Loucy (cell line): ENCODE measurements around the gene STH.
A peak's percentile ranks its signal among the peaks of the same experiment; 100 is the strongest.

ENCODE experiments used
- EZH2phosphoT487 ChIP-seq: fragments of 200-600 bp; IDR thresholded peaks from 2 replicates; pipeline ENCODE4 v1.6.1; 2018; ENCODE audit warnings: antibody characterized with exemption, mild to moderate bottlenecking, moderate library complexity, borderline replicate concordance
- TF ChIP-seq, protein P1 (sequence below): fragments of 200-600 bp; sonication (generic); conservative IDR thresholded peaks from 2 replicates; pipeline ENCODE4 v1.5.1; 2014; ENCODE audit warnings: mild to moderate bottlenecking, antibody characterized with exemption, low read length

DNA sequence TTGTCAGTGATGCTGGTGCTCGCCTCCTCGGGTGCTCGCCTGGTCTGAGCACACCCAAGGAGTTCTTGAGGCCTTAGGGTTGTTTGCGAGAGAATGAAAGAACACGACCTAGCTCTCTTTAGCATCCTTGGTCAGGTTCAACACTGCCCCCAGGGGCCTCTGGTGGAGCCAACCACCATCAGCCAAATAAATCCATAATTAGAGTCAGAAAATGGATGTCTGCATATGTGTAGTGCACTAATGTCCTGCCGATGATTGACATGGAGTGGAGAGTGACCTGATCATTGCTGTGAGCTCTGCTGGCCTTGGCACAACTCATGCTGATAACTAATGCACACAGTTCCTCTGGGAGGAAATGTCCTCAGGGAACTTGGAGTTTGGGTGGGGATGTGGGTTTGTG lies 8.2 kb upstream of the STH start:
- TF ChIP-seq, protein P1, sequence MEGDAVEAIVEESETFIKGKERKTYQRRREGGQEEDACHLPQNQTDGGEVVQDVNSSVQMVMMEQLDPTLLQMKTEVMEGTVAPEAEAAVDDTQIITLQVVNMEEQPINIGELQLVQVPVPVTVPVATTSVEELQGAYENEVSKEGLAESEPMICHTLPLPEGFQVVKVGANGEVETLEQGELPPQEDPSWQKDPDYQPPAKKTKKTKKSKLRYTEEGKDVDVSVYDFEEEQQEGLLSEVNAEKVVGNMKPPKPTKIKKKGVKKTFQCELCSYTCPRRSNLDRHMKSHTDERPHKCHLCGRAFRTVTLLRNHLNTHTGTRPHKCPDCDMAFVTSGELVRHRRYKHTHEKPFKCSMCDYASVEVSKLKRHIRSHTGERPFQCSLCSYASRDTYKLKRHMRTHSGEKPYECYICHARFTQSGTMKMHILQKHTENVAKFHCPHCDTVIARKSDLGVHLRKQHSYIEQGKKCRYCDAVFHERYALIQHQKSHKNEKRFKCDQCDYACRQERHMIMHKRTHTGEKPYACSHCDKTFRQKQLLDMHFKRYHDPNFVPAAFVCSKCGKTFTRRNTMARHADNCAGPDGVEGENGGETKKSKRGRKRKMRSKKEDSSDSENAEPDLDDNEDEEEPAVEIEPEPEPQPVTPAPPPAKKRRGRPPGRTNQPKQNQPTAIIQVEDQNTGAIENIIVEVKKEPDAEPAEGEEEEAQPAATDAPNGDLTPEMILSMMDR, result peak; percentile 48
- no peak for TF ChIP-seq EZH2phosphoT487
